Smooth muscle cell of the brain vasculature (primary cell): Measurements from ENCODE around the gene SLC29A3.

Experiments used
- DNase-seq: peaks from one replicate; pipeline ENCODE4 v3.0.0-alpha.2; 2012; ENCODE audit warnings: low read depth, low spot score

SLC29A3 gene

DNA sequence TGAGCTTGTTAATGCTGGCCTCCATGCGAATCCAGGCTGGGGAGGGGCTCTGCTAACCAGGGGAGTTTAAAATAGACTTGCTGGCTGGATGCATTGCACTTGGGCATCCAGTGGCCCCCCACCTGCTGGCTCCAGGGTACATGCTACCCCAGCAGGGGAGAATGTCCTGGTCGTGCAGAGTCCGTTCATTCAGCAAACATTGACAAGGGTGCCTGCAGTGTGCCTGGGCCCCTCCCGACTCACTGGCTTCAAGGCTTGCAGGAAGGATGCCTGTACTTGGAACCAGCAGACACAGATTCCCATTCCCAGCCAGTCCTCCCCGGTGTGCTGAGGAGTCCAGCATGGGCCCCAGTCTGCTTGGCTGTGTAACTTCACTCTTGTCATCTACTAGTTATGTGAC lies 1.5 kb downstream of the SLC29A3 start:
- no peak for DNase-seq

DNA sequence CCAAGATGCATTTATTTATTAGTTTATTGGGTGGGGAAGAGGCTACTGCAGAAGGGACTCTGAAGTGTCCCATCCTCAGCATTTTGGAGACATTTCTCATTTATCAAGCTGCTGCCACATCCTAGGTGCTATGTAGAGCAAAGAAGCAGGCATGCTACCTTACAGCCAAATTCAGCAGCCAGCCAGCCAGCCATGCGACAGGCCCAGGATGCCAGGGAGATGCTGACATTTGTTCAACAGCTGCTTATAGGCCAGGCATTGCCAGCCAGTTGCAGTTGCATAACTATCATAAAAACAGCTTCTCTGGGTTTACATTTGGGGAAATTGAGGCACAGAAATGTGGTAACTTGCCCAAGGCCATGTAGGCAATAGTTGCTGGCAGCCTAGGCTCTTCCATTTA lies 2.3 kb downstream of the SLC29A3 start:
- DNase-seq: no peak

DNA sequence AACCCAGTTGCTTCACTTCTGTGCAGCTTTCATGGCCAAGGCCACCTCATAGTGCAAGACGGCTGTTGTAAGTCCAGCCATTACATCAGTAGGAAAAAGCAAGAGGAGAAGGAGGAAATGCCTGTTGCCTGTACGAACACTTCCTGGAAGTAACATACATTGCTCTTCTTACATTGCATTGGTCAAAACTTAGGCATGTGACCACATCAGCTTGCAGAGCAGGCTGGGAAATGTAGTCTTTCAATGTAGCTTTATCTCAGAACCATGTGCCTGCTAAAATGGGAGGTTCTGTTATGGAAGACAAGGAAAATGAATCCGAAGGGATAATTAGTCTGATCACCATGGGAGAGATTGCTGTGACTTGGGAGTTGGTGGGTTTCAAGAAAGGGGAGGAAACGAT lies 4.3 kb downstream of the SLC29A3 start:
- DNase-seq: no peak

DNA sequence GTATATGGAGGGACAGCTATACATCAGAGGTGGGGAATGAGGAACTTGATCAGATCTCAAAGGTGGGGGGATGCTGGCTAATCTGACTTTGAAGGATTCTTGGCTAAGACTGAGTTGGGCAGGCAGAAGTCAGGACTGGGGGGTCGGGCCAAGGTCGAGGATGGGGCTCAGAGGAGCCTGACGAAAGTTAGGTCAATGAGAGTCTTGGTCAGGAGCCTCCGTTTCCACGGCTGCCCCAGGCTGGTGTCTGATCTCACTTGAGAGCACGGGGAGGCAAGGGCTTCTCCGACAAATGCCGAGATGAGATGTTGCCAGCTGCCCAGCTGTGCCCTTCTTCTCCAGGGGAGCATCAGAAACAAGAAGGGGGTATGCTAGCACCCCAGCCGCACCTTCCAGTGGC lies 5.7 kb downstream of the SLC29A3 start:
- DNase-seq: no peak

DNA sequence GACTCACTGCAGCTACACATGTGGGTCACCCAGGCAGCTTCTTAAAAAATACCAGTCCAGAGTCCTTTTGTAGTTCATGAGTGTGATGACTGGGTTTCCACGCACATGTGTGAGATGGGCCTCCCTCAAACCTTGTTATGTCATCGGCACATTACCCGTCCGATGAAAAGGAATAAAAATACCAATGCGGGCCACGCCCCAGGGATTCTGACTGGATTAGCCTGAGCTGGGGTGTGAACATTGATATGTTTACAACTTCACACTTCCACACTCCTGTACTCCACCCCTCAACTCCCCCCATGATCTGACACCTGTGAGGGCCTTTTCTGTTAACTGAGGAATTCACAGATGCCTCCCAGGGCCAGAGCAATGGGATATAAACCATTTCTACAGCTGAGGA lies 6.2 kb downstream of the SLC29A3 start:
- no peak for DNase-seq

DNA sequence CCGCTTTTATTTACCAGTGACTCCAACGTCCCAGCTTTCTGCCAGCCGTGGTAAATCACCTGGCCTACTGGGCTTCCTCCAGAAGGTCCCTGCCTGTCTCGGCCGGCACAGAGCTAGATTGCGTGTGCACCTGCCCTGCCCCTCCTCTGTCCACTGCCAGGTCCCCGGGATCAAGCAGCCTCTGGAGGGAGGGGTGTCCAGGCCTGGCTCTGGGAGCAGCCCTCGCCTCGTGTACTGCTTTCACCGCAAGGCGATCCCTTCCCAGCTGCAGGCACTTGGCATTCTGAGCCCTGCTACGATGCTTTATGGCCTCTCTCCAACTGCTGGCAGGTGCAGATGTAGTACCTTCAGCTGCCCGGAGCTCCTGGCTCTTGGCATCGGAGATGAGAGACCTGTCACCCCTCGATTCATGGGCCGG lies 7.4 kb downstream of the SLC29A3 start:
- DNase-seq: no peak

DNA sequence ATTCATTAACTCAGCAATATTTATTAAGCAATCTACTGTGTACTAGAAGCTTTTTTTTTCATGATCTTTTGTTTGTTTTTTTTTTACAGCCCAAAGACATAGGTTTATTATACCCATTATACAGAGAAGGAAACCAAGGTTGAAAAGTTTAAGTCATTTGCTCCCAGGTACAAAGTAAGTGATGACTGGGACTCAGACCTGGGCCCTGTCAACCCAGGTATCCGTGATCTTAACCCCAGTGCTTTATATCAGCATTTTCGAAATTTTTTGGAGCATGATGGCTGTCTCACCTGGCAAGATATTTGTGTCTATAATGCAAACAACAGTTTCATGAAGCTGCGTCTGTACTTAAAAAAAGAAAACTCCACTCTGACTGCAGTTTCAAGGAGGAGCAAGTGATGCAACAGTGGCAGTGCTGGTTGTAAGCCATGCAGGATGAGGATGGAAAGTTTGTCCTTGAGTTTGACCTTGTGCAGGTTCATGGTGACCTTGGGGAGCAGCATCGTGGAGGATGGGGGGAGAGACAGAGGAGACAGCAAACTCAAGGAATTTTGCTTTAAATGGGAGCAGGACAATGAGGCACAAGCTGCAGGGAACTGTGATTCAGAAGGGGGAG lies 11.8 kb downstream of the SLC29A3 start:
- DNase-seq: no peak

DNA sequence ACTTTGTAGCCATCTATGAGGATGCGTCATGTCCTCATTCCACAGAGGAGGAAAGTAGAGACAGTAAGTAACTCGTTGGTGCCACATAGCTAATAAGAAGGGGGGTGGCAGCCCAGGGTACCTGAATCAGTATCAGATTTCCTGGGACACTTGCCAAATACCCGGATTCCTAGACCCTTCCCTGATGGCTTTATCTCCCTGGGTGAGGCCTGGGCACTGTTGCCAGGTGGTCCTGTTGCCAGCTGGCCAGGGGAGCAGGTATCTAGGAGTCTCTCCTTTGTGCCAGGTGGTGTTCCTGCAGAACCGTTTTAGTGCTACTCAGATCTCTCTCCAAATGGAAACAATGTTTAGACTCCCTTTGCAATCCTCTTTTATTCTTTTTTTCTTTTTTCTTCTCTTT lies 12.7 kb downstream of the SLC29A3 start:
- DNase-seq: no peak

DNA sequence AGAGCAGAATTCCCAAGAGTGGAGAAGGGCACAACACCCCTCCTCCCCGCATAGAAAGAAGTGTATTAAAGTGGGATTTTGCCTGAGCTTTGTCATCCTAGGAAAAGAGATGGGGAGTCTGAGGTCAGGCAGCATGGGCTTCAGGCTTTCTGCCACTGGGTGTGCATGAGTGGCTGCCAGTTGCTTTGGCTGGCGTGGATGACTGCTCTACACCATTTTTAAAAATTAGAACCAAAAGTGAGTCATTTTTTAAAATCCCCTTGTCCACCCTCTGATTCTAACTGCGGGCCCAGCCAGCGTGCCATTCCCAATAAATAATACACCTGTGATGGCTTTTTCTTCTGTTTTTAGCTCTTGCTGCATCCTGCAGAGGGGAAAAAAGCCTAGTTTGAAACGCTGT lies 13.4 kb downstream of the SLC29A3 start:
- no peak for DNase-seq

DNA sequence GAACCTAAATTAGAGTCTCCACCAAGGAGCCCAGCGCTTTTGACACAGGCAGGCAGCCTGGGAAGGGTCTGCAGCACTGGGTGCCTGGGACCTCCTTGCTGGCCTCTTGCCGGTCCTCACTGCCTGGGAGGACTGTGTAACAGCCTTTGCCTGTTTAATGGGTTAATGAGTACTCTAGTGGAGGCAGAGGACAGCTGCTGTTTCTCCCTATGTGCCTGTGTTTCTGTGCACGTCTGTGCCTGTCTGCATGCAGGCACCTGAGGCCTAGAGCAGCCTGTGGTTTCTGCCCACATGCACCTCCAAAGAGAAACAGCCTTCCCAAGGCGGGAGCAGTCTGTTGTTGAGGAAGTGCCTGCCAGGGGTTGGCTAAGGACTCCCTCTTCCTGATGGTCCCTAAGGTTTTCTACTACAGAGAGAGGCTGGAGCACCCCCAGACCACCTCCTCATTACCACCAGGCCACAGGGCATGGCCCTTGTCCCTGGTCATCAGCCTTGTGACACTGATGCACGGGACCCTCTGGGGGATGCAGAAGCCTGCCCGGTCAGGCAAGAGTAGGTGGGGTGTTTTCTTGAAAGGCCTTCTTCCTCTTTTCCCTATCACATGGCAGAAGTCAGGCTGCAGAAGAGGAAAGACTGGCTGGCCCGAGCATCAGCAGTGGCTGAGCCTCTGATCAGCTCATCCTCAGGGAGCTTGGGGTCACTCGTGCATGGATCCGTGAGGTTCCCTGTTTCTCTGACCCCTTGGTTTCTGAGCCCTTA lies 14.2 kb downstream of the SLC29A3 start:
- DNase-seq: no peak

DNA sequence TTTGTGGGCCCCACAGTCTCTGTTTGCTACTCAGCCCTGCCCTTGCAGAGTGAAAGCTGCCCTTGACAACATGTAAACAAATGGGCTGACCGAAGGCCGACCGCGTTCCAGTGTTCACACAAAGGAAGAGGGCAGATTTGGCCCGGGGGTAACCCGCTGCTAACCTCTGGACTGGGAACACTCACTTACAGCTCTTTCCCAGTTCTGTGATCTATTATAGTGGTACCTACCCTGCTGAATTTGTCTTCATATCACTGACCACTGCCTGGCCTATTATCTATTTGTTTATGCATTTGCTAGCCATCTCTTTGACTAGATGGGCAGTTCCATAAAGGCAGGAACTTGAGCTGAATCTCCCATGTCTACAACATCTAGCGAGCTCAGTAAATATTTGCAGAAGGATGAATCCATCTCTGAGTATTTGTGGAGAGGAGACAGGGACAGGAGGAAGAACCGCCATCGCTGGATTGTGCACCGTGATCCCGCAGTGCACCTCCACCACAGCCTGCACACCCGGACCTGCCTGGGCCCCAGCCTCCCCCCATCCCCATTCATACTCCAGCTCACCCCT lies 15.2 kb downstream of the SLC29A3 start:
- DNase-seq: no peak

DNA sequence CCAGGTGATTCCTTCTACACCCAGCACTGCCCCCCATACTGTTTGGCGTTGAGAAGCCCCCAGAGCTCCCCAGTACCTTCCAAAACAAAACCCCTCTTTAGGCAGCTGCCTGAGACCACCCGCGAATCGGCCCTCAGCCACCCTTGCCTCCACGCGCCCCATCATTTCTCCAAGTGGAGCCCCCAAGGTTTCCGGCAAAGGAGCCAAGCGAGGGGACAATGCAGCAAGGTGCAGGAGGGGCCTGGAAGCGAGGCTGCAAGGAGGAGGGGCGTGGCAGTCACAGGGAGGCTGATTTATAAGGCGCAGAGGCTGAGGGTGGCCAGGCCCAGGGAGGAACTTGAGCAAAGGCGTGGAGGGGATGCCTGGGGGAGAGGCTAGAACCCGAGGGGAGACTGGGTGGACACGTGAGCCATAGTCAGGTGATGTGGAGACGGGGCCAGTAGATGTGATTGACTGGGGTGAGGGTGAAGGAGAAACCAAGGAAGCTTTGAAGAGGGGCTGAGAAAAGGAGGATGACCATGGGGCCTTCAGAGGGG lies 16.2 kb downstream of the SLC29A3 start:
- no peak for DNase-seq

DNA sequence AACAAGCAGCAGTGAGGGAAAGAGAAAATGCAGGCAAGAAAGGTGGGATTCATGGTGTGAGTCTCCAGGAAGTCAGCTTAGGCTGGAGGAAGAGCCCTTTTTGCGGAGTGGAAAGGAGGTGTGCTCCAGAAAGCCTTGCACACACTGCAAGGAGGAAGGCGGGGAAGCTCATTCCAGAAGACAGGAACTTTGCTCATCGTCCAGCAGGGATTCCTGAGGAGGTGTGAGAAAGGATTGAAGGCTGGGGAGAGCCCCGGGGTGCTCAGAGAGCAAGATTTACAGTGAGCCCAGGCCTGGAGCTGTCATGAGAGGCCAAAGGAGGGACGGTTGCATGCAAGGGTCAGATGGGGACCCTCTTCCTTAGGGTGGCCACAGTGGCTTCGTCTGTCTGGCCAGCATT lies 17.6 kb downstream of the SLC29A3 start:
- DNase-seq: no peak

DNA sequence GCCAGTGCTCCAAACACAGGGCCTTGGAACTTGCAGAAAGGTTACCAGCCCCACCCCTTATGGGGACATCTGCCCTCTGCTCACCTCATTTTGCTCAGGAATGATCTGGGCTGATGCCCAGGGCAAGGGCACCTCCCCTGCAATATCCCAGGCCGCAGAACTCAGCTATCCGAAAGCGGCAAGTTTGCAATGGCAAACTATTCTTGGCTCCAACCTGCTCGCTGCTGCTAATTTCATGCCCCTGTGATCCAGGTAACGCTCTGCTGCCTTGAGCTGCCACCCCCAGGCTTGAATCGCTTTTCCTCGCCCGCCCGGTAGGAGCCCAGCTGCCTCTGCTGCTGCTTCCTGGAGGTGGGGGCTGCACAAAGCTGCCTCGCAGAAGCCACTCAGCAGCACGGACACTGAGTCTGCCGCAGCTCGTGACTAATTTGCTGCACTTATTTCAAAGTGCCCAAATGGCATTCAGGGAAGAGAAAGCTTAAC lies 18.2 kb downstream of the SLC29A3 start:
- DNase-seq: no peak

DNA sequence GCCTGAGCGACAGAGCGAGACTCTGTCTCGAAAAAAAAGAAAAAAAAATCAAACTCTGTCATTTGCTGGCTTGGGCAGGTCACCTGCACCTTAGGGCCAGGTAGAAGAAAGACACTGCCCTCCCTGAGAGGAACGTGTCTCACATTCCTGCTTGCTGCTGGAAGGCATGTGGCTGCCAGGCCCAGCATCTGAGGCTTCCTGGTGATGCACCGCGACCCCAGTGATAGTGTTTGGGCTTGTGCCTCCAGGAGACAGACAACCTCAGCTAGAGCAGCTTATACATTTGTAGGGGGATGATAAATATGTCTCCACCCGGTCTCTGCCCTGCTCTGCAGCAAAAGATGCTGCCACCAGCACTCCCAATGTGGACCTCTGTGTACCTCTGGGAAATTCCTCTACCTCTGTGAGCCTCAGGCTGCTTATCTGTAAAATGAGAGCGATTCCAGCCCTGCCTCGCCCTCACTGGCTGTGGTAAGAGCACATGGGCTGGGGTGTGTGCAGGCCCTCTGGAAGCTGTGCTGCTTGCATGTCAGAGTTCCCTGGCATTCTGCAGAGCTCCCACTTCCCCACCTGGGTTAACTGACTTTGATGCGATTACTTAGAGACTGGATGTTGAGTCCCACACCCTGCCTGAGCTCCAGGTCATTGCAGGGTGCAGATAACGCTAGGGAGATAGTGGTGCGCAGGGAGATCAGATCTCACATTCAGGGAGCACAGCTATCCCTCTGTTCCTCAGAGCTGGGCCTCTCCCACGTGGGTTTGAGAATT lies 19.9 kb downstream of the SLC29A3 start:
- no peak for DNase-seq

DNA sequence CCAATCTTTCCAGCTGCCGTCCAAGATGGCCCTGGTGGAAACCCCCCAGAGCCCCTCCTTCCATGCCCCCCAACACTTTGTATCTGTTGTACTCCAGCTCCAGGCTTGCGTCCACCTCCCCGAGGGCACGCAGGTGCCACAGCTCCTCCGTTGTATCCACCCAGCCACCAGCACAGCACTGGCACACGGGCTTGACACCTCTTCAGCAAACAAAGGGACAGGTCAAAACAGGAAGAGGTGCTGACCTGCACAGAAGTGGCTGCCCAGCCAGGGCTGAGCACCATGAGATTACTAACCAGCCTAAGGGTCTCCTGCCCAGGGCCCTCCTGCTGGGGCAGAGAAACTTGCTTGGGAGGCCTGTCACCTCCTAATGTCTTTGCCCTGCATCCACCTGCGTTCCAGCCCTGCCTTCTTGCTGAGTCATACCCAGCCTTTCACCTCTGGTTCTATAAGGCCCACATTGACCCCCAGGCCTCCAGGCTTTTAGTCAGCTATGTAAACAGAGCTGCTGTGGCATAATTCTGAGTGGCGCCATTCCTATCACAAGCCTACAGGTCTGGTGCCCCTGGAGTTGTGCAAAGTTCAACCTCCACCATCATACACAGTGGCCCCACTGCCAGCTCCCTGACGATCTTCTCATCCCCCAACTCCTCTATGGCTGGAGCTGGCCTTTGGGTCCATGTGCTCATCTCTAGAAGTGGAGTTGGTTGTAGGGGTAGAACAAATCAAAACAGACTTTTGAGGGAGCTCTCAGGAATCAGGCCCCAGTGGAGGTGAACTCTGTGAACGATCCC lies 20.9 kb downstream of the SLC29A3 start:
- DNase-seq: no peak

DNA sequence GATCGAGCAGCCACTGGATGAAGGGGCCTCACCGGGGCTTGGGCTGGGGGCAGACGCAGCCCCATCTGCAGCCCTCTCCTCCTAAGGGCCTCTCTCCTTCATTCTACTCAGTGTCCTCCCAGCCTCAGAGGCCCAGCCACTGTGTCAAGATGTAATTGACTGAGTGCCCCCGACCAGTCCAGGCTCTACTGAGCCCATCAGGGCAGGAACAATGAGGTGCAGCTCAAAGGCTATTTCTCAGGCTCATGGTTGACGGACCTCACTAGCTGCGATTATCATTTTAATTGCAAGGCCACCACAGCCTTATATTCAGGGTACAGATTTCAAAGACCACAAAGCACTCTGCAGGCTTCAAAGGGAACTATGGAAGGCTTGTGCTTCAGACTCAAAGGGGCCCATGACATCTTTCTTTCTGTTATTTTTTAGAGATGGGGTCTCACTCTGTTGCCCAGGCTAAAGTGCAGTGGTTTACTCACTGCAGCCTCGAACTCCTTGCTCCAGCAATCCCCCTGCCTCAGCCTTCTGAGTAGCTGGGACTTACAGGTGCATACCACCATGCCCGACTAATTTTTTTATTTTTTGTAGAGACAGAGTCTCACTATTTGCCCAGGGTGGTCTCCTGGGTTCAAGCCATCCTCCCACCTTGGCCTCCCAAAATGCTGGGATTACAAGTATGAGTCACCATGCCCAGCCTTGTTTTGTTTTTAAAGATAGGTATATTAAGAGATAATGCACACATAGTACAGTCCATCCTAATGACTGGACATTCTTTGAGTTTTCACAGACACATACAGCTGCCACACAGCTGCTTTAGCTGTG lies 23.7 kb downstream of the SLC29A3 start:
- no peak for DNase-seq

DNA sequence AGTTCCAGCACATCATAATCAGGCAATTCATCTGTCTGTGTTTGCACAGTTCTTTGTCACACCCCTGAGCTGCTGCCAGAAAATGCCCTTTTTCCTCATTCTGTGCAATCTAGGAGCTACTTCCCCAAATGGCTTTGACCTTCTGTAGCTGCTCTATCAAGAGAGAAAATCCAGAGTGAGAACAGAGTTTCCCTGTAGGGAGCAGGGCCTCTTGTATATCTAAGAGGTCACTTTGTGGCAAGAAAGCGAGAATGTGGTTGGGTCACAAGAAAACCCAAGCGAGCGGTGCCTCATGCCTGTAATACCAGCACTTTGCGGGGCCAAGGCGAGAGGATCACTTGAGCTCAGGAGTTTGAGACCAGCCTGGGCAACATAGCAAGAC lies 24.3 kb downstream of the SLC29A3 start:
- DNase-seq: no peak

DNA sequence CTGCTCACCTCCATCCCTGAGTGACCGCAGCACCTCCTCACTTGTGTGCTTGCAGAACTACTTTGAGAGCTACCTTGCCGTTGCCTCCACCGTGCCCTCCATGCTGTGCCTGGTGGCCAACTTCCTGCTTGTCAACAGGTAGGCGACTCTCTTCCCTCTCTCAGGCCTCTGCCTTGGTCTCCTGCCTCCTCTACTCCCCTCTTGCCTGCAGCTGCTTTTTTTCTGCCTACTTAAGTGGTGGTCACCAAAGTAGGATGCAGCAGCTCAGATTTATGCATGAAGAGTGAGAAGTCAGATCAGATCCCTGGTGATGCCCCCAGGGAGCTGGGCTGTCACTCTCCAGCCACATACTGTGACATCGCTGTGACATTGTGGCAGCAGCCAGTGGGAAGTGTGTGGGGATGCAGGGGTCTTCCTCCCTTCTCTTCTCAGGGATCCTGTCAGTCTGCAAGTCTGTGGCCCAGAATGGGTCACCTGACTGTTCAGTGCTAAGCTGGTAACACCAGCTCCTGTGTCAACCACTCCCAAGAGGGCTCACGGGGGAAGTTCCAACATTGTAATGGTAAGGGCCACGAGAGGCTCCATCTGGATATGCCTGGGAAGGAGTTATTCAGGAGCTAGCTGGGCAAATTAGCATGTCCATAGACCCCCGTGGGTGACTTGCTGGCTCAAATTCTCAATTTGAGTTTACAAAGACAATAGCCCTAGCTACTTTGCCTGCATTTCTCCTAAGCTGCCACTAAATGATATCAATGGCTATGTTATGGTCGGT lies 25.3 kb downstream of the SLC29A3 start:
- DNase-seq: no peak
